Measurements from ENCODE around the gene MTARC2. TPM values are rescaled to one million over a fixed set of nuclear protein-coding genes. Genes with fewer than 3 reads are reported as not detected.

MTARC2 gene
- total and polyA plus RNA-seq, 2 of the 4 experiments (the other 2 are of a cell fraction): 0.36 to 2.6 TPM

GRCh38 chr1:220768126-220768601 is 20.0 kb downstream of the MTARC2 start:
- no peak overlapping the region for H3K4me3 ChIP-seq (ENCODE audit: insufficient read depth, low read depth, low read length)
- dilution Hi-C loops (cut with HindIII; ENCODE audit: low sequenced_read_pairs, unreplicated experiment): no loop called here

More at GRCh38 chr1:220768126-220768601, 20.0 kb downstream of the MTARC2 start:
- CTCF ChIA-PET: interaction anchor here (1.1 kb wide), 1 partner anchor 9 kb away, joined by 7 read pairs; no protein-coding TSS in a partner anchor
- Histone ChIP-seq H2AK9ac (replicated peaks; ENCODE audit: low read depth, low read length, poor library complexity) (no peak overlapping the region), H3K9me3 (ENCODE audit: control insufficient read depth, insufficient read depth, low read length) (no peaks in the 10 kb centered on the region), H3K9ac (ENCODE audit: low read depth, low read length) (no peak overlapping the region), H3K4me2 (ENCODE audit: low read depth, low read length) (peak overlapping the region; percentile 44; the same call in 1 of the 2 replicates), H4K91ac (ENCODE audit: insufficient read depth, low read depth, low read length) (no peak overlapping the region), H2AK5ac (ENCODE audit: low read depth, low read length) (no peak overlapping the region), H3K14ac (replicated peaks; ENCODE audit: low read depth, low read length) (no peak overlapping the region), H3K27ac (ENCODE audit: insufficient read depth, low read length) (peak overlapping the region; percentile 4; the same call in 1 of the 2 replicates), H3K79me1 (ENCODE audit: low read depth in 1 of 2, low read length in 2 of 2) (no peaks in the 10 kb centered on the region), H2AFZ (replicated peaks; ENCODE audit: low read length, poor library complexity) (no peak overlapping the region), H4K5ac (ENCODE audit: low read depth, low read length) (no peak overlapping the region), H3K18ac (ENCODE audit: low read depth, low read length) (peak overlapping the region; percentile 2; the same call in 1 of the 2 replicates), H4K20me1 (ENCODE audit: insufficient read depth, low read length) (no peaks in the 10 kb centered on the region), H3K4me1 (ENCODE audit: control insufficient read depth, insufficient read depth, low read length) (no peaks in the 10 kb centered on the region; the same call in 1 of the 2 replicates), H4K8ac (ENCODE audit: low read depth in 2 of 2, low read length in 2 of 2) (no peak overlapping the region), H2BK15ac (ENCODE audit: low read depth, low read length) (no peak overlapping the region), H3K4ac (ENCODE audit: low read depth, low read length) (no peak overlapping the region), H3K27me3 (ENCODE audit: control insufficient read depth, insufficient read depth, low read length) (no peaks in the 10 kb centered on the region), H2BK120ac (ENCODE audit: low read depth, low read length) (no peak overlapping the region), H3K36me3 (ENCODE audit: control insufficient read depth, insufficient read depth, low read length) (peaks cover 3% of the 10 kb centered on the region), H2BK20ac (ENCODE audit: low read depth, low read length) (no peak overlapping the region), H3K9me1 (ENCODE audit: insufficient read depth, low read length) (no peaks in the 10 kb centered on the region; the same call in 1 of the 2 replicates), H3K23ac (ENCODE audit: low read depth, low read length) (no peak overlapping the region), H2BK5ac (ENCODE audit: low read depth, low read length, poor library complexity, severe bottlenecking) (no peak overlapping the region), H3K56ac (ENCODE audit: extremely low read depth, insufficient read depth, low read length) (no peak overlapping the region)
- intact Hi-C loops (cut with micrococcal nuclease): no loop called here
- BruUV-seq (replicated peaks): no TSS peak
- no peak for TF ChIP-seq RAD21 (IDR thresholded peaks at IDR 0.05; ENCODE audit: low read length)
- TF ChIP-seq MXI1 (IDR thresholded peaks at IDR 0.05; ENCODE audit: borderline replicate concordance, low read depth, low read length): no peak
- no peak for TF ChIP-seq CHD1 (IDR thresholded peaks at IDR 0.05; ENCODE audit: low read depth, low read length)
- no peak for TF ChIP-seq NFE2L2 (IDR thresholded peaks at IDR 0.05; ENCODE audit: low read depth, low read length)
- DNase-seq (no peak), ATAC-seq (ENCODE audit: low read depth) (no peak)
- no CpG with 5 or more reads among the region's 5 CpGs for WGBS, 2 experiments (ENCODE audit: extremely low coverage in 2 of 2, insufficient read length in 1 of 2)
- in situ Hi-C loops (cut with MboI; ENCODE audit: low sequenced_read_pairs): no loop called here
- POLR2A ChIA-PET (ENCODE audit: unreplicated experiment): no interaction called here
